Measurements from ENCODE around the gene SHTN1. TPM values are rescaled to one million over a fixed set of nuclear protein-coding genes. Genes with fewer than 3 reads are reported as not detected.

SHTN1 gene
- total and polyA plus RNA-seq, 2 donors (not counting 1 experiment from before 2014, with no cell fraction given), result 0.06 to 0.34 TPM

DNA sequence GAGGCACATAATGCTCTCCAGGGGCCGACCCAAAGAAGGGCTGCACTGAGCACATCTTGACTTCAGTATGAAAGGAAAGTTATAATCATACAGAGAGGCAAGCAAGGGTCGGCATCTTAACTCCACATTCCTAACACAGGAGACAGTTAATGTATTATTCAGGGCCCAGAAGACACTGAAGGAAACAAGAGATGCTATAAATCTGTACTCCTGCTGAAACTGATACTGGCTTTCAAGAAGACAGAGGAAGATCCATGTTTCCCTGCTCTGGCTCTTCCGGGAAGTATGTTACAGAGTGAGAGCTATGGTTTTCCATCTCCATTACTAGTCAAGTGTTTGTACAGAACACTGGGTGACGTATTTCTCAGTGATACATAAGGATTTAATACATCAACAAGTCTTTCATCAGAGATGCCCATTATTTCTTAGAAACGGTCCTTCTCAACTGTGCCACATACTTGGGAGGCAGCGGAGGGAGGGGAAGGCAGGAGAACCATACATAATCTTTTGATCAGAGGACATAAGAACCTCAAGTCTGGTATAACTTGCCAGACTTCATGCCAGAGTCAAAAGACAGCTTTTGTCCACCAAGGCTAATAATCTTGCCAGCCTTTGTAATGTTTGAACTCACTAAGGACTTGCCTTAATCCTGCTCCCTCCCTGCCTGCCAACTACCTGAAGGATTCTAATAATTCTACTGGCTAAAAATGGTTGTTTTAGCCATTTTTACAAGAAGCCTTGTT is 97.6 kb downstream of the SHTN1 start:
- Histone ChIP-seq H3K27me3 (replicated peaks in 1 of 4; ENCODE audit: control extremely low read depth in 1 of 4, control insufficient read depth in 3 of 4, insufficient read depth in 4 of 4, low read length in 3 of 4) (no peaks in the 10 kb centered on the region), H3K4me3 (ENCODE audit: control extremely low read depth in 1 of 5, extremely low read depth in 1 of 5, insufficient read depth in 1 of 5, low read depth in 2 of 5, low read length in 4 of 5) (no peak overlapping the region), H3K4me2 (replicated peaks; ENCODE audit: low read depth, low read length, poor library complexity, severe bottlenecking) (no peak overlapping the region), H3K9ac (ENCODE audit: low read length) (no peak overlapping the region), H3K79me2 (ENCODE audit: control insufficient read depth, insufficient read depth, low read length) (no peaks in the 10 kb centered on the region), H2AFZ (ENCODE audit: insufficient read depth, low read depth, low read length, poor library complexity, severe bottlenecking) (no peak overlapping the region), H3K4me1 (ENCODE audit: control insufficient read depth in 2 of 2, insufficient read depth in 2 of 2, low read length in 2 of 2) (no peaks in the 10 kb centered on the region), H3K36me3 (replicated peaks in 1 of 2; ENCODE audit: control extremely low read depth in 1 of 2, control insufficient read depth in 1 of 2, extremely low read depth in 1 of 2, insufficient read depth in 2 of 2, low read length in 1 of 2) (no peaks in the 10 kb centered on the region), H4K20me1 (ENCODE audit: control insufficient read depth, insufficient read depth, low read length, poor library complexity, severe bottlenecking) (no peaks in the 10 kb centered on the region), H3K27ac (ENCODE audit: low read length in 2 of 2) (no peak overlapping the region), H3K9me3 (ENCODE audit: control extremely low read depth in 1 of 3, control insufficient read depth in 2 of 3, insufficient read depth in 1 of 3, low read length in 2 of 3) (no peaks in the 10 kb centered on the region)
- Mint-ChIP-seq H3K9me3 (ENCODE audit: insufficient read depth) (no peaks in the 10 kb centered on the region), H3K4me1 (no peaks in the 10 kb centered on the region), H3K4me3 (no peak overlapping the region), H3K27ac (no peak overlapping the region), H3K27me3 (no peaks in the 10 kb centered on the region)
- no peak for ATAC-seq (ENCODE audit: low read depth)
- intact Hi-C loops (cut with micrococcal nuclease), result no loop called here
- ChIA-PET CTCF (no interaction called here), POLR2A (no interaction called here)
- 100% methylated on average over 2 of the region's 6 CpGs for WGBS (ENCODE audit: insufficient coverage)
- no peak for DNase-seq
- TF ChIP-seq, protein P1, sequence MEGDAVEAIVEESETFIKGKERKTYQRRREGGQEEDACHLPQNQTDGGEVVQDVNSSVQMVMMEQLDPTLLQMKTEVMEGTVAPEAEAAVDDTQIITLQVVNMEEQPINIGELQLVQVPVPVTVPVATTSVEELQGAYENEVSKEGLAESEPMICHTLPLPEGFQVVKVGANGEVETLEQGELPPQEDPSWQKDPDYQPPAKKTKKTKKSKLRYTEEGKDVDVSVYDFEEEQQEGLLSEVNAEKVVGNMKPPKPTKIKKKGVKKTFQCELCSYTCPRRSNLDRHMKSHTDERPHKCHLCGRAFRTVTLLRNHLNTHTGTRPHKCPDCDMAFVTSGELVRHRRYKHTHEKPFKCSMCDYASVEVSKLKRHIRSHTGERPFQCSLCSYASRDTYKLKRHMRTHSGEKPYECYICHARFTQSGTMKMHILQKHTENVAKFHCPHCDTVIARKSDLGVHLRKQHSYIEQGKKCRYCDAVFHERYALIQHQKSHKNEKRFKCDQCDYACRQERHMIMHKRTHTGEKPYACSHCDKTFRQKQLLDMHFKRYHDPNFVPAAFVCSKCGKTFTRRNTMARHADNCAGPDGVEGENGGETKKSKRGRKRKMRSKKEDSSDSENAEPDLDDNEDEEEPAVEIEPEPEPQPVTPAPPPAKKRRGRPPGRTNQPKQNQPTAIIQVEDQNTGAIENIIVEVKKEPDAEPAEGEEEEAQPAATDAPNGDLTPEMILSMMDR (IDR thresholded peaks at IDR 0.05), result no peak
- TF ChIP-seq EZH2 (IDR thresholded peaks at IDR 0.05; ENCODE audit: borderline replicate concordance, insufficient read depth, low read depth, low read length, poor library complexity, severe bottlenecking), result no peak

GRCh38 chr10:116905845-116906210 is 99.2 kb downstream of the SHTN1 start:
- Histone ChIP-seq H3K36me3 (replicated peaks in 1 of 2; ENCODE audit: control extremely low read depth in 1 of 2, control insufficient read depth in 1 of 2, extremely low read depth in 1 of 2, insufficient read depth in 2 of 2, low read length in 1 of 2) (no peaks in the 10 kb centered on the region), H3K27me3 (replicated peaks in 1 of 4; ENCODE audit: control extremely low read depth in 1 of 4, control insufficient read depth in 3 of 4, insufficient read depth in 4 of 4, low read length in 3 of 4) (no peaks in the 10 kb centered on the region), H3K4me1 (ENCODE audit: control insufficient read depth in 2 of 2, insufficient read depth in 2 of 2, low read length in 2 of 2) (no peaks in the 10 kb centered on the region), H2AFZ (ENCODE audit: insufficient read depth, low read depth, low read length, poor library complexity, severe bottlenecking) (no peak overlapping the region), H3K9ac (ENCODE audit: low read length) (no peak overlapping the region), H3K79me2 (ENCODE audit: control insufficient read depth, insufficient read depth, low read length) (no peaks in the 10 kb centered on the region), H4K20me1 (ENCODE audit: control insufficient read depth, insufficient read depth, low read length, poor library complexity, severe bottlenecking) (no peaks in the 10 kb centered on the region), H3K9me3 (ENCODE audit: control extremely low read depth in 1 of 3, control insufficient read depth in 2 of 3, insufficient read depth in 1 of 3, low read length in 2 of 3) (no peaks in the 10 kb centered on the region), H3K4me2 (replicated peaks; ENCODE audit: low read depth, low read length, poor library complexity, severe bottlenecking) (no peak overlapping the region), H3K27ac (ENCODE audit: low read length in 2 of 2) (no peak overlapping the region), H3K4me3 (ENCODE audit: control extremely low read depth in 1 of 5, extremely low read depth in 1 of 5, insufficient read depth in 1 of 5, low read depth in 2 of 5, low read length in 4 of 5) (no peak overlapping the region)
- DNase-seq (no peak), ATAC-seq (ENCODE audit: low read depth) (no peak)
- TF ChIP-seq EZH2 (IDR thresholded peaks at IDR 0.05; ENCODE audit: borderline replicate concordance, insufficient read depth, low read depth, low read length, poor library complexity, severe bottlenecking), result no peak
- TF ChIP-seq, protein P1 (IDR thresholded peaks at IDR 0.05), result no peak
- ChIA-PET CTCF (no interaction called here), POLR2A (no interaction called here)
- no peak overlapping the region for H3K4me3 Mint-ChIP-seq
- no peaks in the 10 kb centered on the region for H3K27me3 Mint-ChIP-seq
- H3K27ac Mint-ChIP-seq, result no peak overlapping the region
- intact Hi-C loops (cut with micrococcal nuclease), result no loop called here
- no peaks in the 10 kb centered on the region for H3K9me3 Mint-ChIP-seq (ENCODE audit: insufficient read depth)
- H3K4me1 Mint-ChIP-seq, result no peaks in the 10 kb centered on the region
- 100% methylated on average over 2 of the region's 3 CpGs for WGBS (ENCODE audit: insufficient coverage)

Measured in B cell (primary cell).